Measurements from ENCODE around the gene TAF11L14.
"Not testable (repeated sequence)": the region's sequence is repeated elsewhere in the genome, so short reads cannot be mapped to it uniquely, and the experiment has no call there.

GRCh38 chr5:17655201-17655759, 21.0 kb downstream of the TAF11L14 start:
- not testable (repeated sequence) for TF ChIP-seq POLR2A, CTCF (IDR thresholded peaks at IDR 0.05)

Measured in lower leg skin (tissue), 3 donors.